HCT116 (cell line): ENCODE results near the gene SNIP1. TPM values are rescaled to one million over a fixed set of nuclear protein-coding genes. Genes with fewer than 3 reads are reported as not detected.
"Not testable (repeated sequence)": the region's sequence is repeated elsewhere in the genome, so short reads cannot be mapped to it uniquely, and the experiment has no call there.

ENCODE experiments used
- ATAC-seq: fragments of 200-7000 bp; cut with Tn5 transposase; 2 replicates; pipeline ENCODE4 v1.9.1; 2020; ENCODE audit warnings: mild to moderate bottlenecking, moderate library complexity
- BruUV-seq: library from RNA; stranded (reverse); fragments of 400-500 nt; replicated peaks from 2 replicates; lab custom pipeline; 2021; lab: Mats Ljungman, UMichigan
- CTCF ChIA-PET: fragments of 300-600 bp; sonication (Branson Sonifier 250); formaldehyde crosslinking; loops from one replicate; lab custom pipeline; 2021; ENCODE audit warnings: antibody characterized with exemption; lab: Charles Lee
- POLR2A ChIA-PET: fragments of 300-600, 350-600 bp; sonication (Branson Sonifier 250); formaldehyde crosslinking; loops from one replicate; lab custom pipeline; 2021; ENCODE audit warnings: antibody characterized with exemption; lab: Charles Lee
- RAD21 ChIA-PET, 2 experiments: fragments of 300-600 bp; sonication (Branson Sonifier 250); formaldehyde crosslinking; loops; one replicate each; lab custom pipeline; 2023; ENCODE audit warnings: low total read pairs in 2 of 2; ENCODE audit not compliant: uncharacterized antibody in 2 of 2, unreplicated experiment in 2 of 2, low non-redundant PET in 1 of 2; lab: Charles Lee
- DNase-seq: peaks from one replicate; pipeline ENCODE4 v3.0.0-alpha.2; 2010; ENCODE audit warnings: low read depth, low spot score
- H2AFZ ChIP-seq: fragments of 200-600 bp; shearing (Covaris generic), sonication (generic); 2 replicates; pipeline ENCODE4 v1.6.1; 2017; ENCODE audit warnings: low read depth, mixed run types, mixed read lengths, antibody characterized with exemption, low read length; ENCODE audit not compliant: poor library complexity, severe bottlenecking
- H3K27ac ChIP-seq: 2 replicates; pipeline ENCODE4 v1.5.1; 2012; ENCODE audit warnings: low read depth, low read length
- H3K27me3 ChIP-seq: fragments of 200-600 bp; sonication (generic); 2 replicates; pipeline ENCODE4 v1.6.1; 2016; ENCODE audit warnings: mixed run types, low read length, mixed read lengths; ENCODE audit not compliant: insufficient read depth
- H3K36me3 ChIP-seq, 2 experiments: fragments of 200-500 bp in 1 of 2; fragments of 200-600 bp in 1 of 2; sonication (Bioruptor generic) in 1 of 2; sonication (generic) in 1 of 2; 2 replicates each; pipeline versions ENCODE4 v1.5.1 to v1.6.1; 2014 to 2016; ENCODE audit warnings: low read length in 2 of 2, inconsistent platforms in 1 of 2, mixed read lengths in 1 of 2, mixed run types in 1 of 2; ENCODE audit not compliant: insufficient read depth in 2 of 2, control insufficient read depth in 1 of 2
- H3K4me1 ChIP-seq, 2 experiments: fragments of 200-600 bp in 1 of 2; sonication (generic) in 1 of 2; 2 replicates each; pipeline versions ENCODE4 v1.5.1 to v1.6.1; 2012 to 2017; ENCODE audit warnings: low read length in 2 of 2, inconsistent platforms in 1 of 2, mild to moderate bottlenecking in 1 of 2, mixed read lengths in 1 of 2, mixed run types in 1 of 2, moderate library complexity in 1 of 2; ENCODE audit not compliant: insufficient read depth in 2 of 2, control insufficient read depth in 1 of 2
- H3K4me2 ChIP-seq: fragments of 200-600 bp; sonication (generic); 2 replicates; pipeline ENCODE4 v1.6.1; 2017; ENCODE audit warnings: mixed run types, low read length, mixed read lengths
- H3K4me3 ChIP-seq, 2 experiments: fragments of 200-600 bp in 1 of 2; sonication (generic) in 1 of 2; replicated peaks in 1 of 2; 2 replicates each; pipeline ENCODE4 v1.5.1; 2011 to 2016; ENCODE audit warnings: low read length in 2 of 2, control low read depth in 1 of 2, low read depth in 1 of 2, mild to moderate bottlenecking in 1 of 2, mixed read lengths in 1 of 2, mixed run types in 1 of 2
- H3K79me2 ChIP-seq: fragments of 200-600 bp; sonication (generic); 2 replicates; pipeline ENCODE4 v1.6.1; 2017; ENCODE audit warnings: mild to moderate bottlenecking, mixed run types, low read length, moderate library complexity, mixed read lengths; ENCODE audit not compliant: insufficient read depth
- H3K9ac ChIP-seq: fragments of 200-600 bp; sonication (generic); 2 replicates; pipeline ENCODE4 v1.6.1; 2016; ENCODE audit warnings: low read length, mixed read lengths
- H3K9me2 ChIP-seq: fragments of 200-600 bp; sonication (generic), shearing (Covaris generic); 2 replicates; pipeline ENCODE4 v1.6.1; 2017; ENCODE audit warnings: mixed run types, mild to moderate bottlenecking, moderate library complexity; ENCODE audit not compliant: insufficient read depth
- H3K9me3 ChIP-seq, 2 experiments: fragments of 200-500 bp in 1 of 2; fragments of 200-600 bp in 1 of 2; sonication (Bioruptor generic) in 1 of 2; sonication (generic) in 1 of 2; 2 replicates each; pipeline ENCODE4 v1.6.1; 2014 to 2017; ENCODE audit warnings: low read length in 2 of 2, mixed read lengths in 2 of 2, inconsistent platforms in 1 of 2, low read depth in 1 of 2, mild to moderate bottlenecking in 1 of 2, mixed run types in 1 of 2, moderate library complexity in 1 of 2; ENCODE audit not compliant: control insufficient read depth in 1 of 2, insufficient read depth in 1 of 2
- H4K20me1 ChIP-seq: fragments of 200-600 bp; sonication (generic), shearing (Covaris generic); 2 replicates; pipeline ENCODE4 v1.6.1; 2017; ENCODE audit warnings: mixed run types, mild to moderate bottlenecking, moderate library complexity; ENCODE audit not compliant: insufficient read depth
- ATF3 ChIP-seq: IDR thresholded peaks from 2 replicates; pipeline ENCODE4 v1.6.1; 2012
- CBX3 ChIP-seq: IDR thresholded peaks from 2 replicates; pipeline ENCODE4 v1.6.1; 2012; ENCODE audit warnings: low read depth
- EGR1 ChIP-seq: IDR thresholded peaks from 2 replicates; pipeline ENCODE4 v1.6.1; 2012; ENCODE audit warnings: low read depth
- EZH2phosphoT487 ChIP-seq: fragments of 200-600 bp; IDR thresholded peaks from 2 replicates; pipeline ENCODE4 v1.6.1; 2018; ENCODE audit warnings: antibody characterized with exemption, borderline replicate concordance
- POLR2AphosphoS5 ChIP-seq: IDR thresholded peaks from 2 replicates; pipeline ENCODE4 v1.6.1; 2011; ENCODE audit warnings: mild to moderate bottlenecking, low read depth, low read length, moderate library complexity
- RAD21 ChIP-seq: IDR thresholded peaks from 2 replicates; pipeline ENCODE4 v1.6.1; 2012; ENCODE audit warnings: low read depth, mild to moderate bottlenecking
- REST ChIP-seq: IDR thresholded peaks from 2 replicates; pipeline ENCODE4 v1.6.1; 2012; ENCODE audit warnings: low read depth
- SIN3A ChIP-seq: IDR thresholded peaks from 2 replicates; pipeline ENCODE4 v1.6.1; 2012; ENCODE audit warnings: low read depth
- SRF ChIP-seq: IDR thresholded peaks from 2 replicates; pipeline ENCODE4 v1.6.1; 2012; ENCODE audit warnings: low read depth
- ZFX ChIP-seq: fragments of 450-650 bp; IDR thresholded peaks from 2 replicates; pipeline ENCODE4 v1.6.1; 2017
- intact Hi-C: fragments of 100-400 bp; cut with micrococcal nuclease; formaldehyde crosslinking; loops from 2 replicates; pipeline ENCODE4 v1.10.0; 2022
- total RNA-seq: library from RNA; stranded (reverse); gene quantifications from one replicate; pipeline ENCODE4 v1.2.1, GENCODE V29; 2021; ENCODE audit not compliant: unreplicated experiment
- TF ChIP-seq, protein P1 (sequence below), 3 experiments: fragments of 200-600 bp in 1 of 3; sonication (generic) in 1 of 3; IDR thresholded peaks in 2 of 3; conservative IDR thresholded peaks in 1 of 3; 2 replicates each; pipeline ENCODE4 v1.5.1; 2012 to 2017; ENCODE audit warnings: low read depth in 2 of 3, low read length in 2 of 3, antibody characterized with exemption in 1 of 3, borderline replicate concordance in 1 of 3, control low read depth in 1 of 3, mild to moderate bottlenecking in 1 of 3, mixed read lengths in 1 of 3, mixed run types in 1 of 3, moderate library complexity in 1 of 3; ENCODE audit not compliant: insufficient read depth in 1 of 3
- TF ChIP-seq, protein P2 (sequence below): IDR thresholded peaks from 2 replicates; pipeline ENCODE4 v1.6.1; 2011; ENCODE audit warnings: mild to moderate bottlenecking, low read length, moderate library complexity; ENCODE audit not compliant: insufficient replicate concordance; ENCODE audit errors: extremely low read depth

SNIP1 gene
- total RNA-seq, 1 experiment from 2014 or later = 18.8 TPM

- ATAC-seq, CTCF ChIA-PET, BruUV-seq: not testable (repeated sequence)
These were observed 35.9 kb downstream of the SNIP1 start for GRCh38 chr1:37518241-37518640.

GRCh38 chr1:37517569-37517968, 36.5 kb downstream of the SNIP1 start:
- BruUV-seq = no TSS peak
- TF ChIP-seq, protein P1, sequence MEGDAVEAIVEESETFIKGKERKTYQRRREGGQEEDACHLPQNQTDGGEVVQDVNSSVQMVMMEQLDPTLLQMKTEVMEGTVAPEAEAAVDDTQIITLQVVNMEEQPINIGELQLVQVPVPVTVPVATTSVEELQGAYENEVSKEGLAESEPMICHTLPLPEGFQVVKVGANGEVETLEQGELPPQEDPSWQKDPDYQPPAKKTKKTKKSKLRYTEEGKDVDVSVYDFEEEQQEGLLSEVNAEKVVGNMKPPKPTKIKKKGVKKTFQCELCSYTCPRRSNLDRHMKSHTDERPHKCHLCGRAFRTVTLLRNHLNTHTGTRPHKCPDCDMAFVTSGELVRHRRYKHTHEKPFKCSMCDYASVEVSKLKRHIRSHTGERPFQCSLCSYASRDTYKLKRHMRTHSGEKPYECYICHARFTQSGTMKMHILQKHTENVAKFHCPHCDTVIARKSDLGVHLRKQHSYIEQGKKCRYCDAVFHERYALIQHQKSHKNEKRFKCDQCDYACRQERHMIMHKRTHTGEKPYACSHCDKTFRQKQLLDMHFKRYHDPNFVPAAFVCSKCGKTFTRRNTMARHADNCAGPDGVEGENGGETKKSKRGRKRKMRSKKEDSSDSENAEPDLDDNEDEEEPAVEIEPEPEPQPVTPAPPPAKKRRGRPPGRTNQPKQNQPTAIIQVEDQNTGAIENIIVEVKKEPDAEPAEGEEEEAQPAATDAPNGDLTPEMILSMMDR (IDR thresholded peaks at IDR 0.05 in 2 of 3, conservative IDR thresholded peaks at IDR 0.05 in 1 of 3; ENCODE audit: borderline replicate concordance in 1 of 3, insufficient read depth in 1 of 3, low read depth in 2 of 3, low read length in 2 of 3) = no peak
- TF ChIP-seq SIN3A (no peak), EGR1 (no peak), ZFX (no peak), CBX3 (no peak), EZH2phosphoT487 (no peak), SRF (no peak), POLR2AphosphoS5 (no peak), REST (no peak), ATF3 (no peak), RAD21 (no peak)
- TF ChIP-seq, protein P2, sequence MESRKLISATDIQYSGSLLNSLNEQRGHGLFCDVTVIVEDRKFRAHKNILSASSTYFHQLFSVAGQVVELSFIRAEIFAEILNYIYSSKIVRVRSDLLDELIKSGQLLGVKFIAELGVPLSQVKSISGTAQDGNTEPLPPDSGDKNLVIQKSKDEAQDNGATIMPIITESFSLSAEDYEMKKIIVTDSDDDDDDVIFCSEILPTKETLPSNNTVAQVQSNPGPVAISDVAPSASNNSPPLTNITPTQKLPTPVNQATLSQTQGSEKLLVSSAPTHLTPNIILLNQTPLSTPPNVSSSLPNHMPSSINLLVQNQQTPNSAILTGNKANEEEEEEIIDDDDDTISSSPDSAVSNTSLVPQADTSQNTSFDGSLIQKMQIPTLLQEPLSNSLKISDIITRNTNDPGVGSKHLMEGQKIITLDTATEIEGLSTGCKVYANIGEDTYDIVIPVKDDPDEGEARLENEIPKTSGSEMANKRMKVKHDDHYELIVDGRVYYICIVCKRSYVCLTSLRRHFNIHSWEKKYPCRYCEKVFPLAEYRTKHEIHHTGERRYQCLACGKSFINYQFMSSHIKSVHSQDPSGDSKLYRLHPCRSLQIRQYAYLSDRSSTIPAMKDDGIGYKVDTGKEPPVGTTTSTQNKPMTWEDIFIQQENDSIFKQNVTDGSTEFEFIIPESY = no peak
- CTCF ChIA-PET = no interaction called here

More at GRCh38 chr1:37518241-37518640, 35.9 kb downstream of the SNIP1 start:
- H3K4me3 ChIP-seq, H3K9ac ChIP-seq, H3K9me3 ChIP-seq, intact Hi-C loops, H3K9me2 ChIP-seq, POLR2A ChIA-PET, H4K20me1 ChIP-seq, DNase-seq, RAD21 ChIA-PET, H2AFZ ChIP-seq, H3K36me3 ChIP-seq, H3K27ac ChIP-seq, H3K27me3 ChIP-seq, H3K4me2 ChIP-seq, H3K79me2 ChIP-seq: not testable (repeated sequence)
- peaks cover 9 to 17% of the 10 kb centered on the region in 2 experiments; a peak in 3 of 4 replicates for H3K4me1 ChIP-seq

More at GRCh38 chr1:37517569-37517968, 36.5 kb downstream of the SNIP1 start:
- no peak overlapping the region for H3K4me3 ChIP-seq
- no peaks in the 10 kb centered on the region for H3K9me3 ChIP-seq
- no peak for DNase-seq
- H3K4me1 ChIP-seq = peaks cover 10 to 19% of the 10 kb centered on the region in 2 experiments; a peak in 3 of 4 replicates
- no peak overlapping the region for H3K4me2 ChIP-seq
- ATAC-seq = no peak
- intact Hi-C loops = no loop called here
- no peaks in the 10 kb centered on the region for H3K9me2 ChIP-seq
- H3K27ac ChIP-seq = no peak overlapping the region
- no peak overlapping the region for H3K9ac ChIP-seq
- H2AFZ ChIP-seq = no peak overlapping the region
- RAD21 ChIA-PET = no interaction called here
- peaks cover 14% of the 10 kb centered on the region for H3K79me2 ChIP-seq
- POLR2A ChIA-PET = no interaction called here
- H3K27me3 ChIP-seq = no peaks in the 10 kb centered on the region
- H4K20me1 ChIP-seq = no peaks in the 10 kb centered on the region
- H3K36me3 ChIP-seq = peaks cover 0 to 4% of the 10 kb centered on the region in 2 experiments; a peak in 1 of 4 replicates
